CD4-positive, alpha-beta T cell treated with Interleukin-15 for 1 hour (primary cell): ENCODE measurements around the gene YWHAE.
"Not testable (repeated sequence)": the region's sequence is repeated elsewhere in the genome, so short reads cannot be mapped to it uniquely, and the experiment has no call there.

ENCODE experiments used
- DNase-seq: peaks from one replicate; pipeline ENCODE4 v3.0.0-alpha.2; 2020

YWHAE gene

GRCh38 chr17:1373707-1374237 is 26.2 kb downstream of the YWHAE start:
- DNase-seq: no peak

DNA sequence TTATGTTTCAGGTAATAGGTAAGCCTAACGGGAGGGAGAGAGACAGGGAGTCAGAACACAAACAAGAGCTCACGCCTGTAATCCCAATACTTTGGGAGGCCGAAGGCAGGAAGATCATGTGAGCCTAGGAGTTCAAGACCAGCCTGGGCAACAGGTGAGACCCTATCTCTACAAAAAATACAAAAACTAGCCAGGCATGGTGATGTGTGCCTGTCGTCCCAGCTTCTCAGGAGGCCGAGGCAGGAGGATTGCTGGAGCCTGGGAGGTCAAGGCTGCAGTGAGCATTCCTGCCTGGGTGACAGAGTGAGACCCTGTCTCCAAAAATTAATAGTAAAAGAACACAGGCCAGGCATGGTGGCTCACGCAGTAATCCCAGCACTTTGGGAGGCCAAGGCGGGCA is 27.4 kb downstream of the YWHAE start:
- DNase-seq: no peak

DNA sequence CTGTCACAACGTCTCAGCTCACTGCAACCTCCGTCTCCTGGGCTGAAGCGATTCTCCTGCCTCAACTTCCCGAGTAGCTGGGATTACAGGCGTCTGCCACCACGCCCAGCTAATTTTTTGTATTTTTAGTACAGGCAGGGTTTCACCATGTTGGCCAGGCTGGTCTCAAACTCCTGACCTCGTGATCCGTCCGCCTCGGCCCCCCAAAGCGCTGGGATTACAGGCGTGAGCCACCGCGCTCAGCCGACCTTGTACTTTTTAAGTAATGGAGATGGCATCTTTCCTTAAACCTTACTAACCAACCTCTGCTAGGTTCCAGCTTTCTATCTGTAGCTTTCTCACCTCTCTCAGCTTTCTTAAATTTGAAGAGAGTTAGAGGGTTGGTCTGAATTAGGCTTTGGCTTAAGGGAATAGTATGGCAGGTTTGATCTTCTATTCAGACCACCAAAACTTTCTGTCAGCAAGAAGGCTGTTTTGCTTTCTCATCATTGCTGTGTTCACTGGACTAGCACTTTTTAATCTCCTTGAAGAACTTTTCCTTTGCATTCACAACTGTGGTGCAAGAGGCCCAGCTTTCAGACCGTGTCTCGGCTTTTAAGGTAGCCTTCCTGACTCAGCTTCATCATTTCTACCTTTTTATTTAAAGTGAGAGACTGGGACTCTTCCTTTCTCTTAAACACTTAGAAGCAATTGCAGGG is 28.0 kb downstream of the YWHAE start:
- no peak for DNase-seq

- no peak for DNase-seq
Measured at GRCh38 chr17:1368588-1368987, 31.4 kb downstream of the YWHAE start.

DNA sequence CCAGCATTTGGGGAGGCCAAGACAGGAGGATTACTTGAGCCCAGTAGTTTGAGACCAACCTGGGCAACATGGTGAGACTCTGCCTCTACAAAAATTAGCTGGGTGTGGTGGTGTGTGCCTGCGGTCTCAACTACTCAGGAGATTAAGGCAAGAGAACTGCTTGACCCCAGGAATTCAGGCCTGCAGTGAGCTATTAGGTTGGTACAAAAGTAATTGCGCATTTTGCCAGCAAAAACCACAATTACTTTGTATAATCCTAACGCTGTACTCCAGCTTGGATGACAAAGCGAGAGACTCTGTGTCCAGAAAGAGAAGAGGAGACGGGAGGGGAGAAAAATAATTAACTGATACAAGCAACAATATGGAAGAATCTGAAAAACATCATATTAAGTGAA is 32.7 kb downstream of the YWHAE start:
- DNase-seq: no peak

DNA sequence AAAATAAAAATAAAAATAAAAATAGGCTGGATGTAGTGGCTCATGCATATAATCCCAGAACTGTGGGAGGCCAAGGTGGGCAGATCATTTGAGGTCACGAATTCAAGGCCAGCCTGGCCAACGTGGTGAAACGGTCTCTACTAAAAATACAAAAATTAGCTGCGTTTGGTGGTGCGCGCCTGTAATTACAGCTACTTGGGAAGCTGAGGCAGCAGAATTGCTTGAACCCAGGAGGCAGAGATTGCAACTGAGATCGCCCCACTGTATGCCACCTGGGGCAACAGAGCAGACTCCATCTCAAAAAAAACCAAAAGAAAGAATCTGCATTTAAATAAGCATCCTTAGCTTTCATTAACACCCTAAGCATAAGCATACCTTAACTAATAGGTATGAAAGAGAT is 33.8 kb downstream of the YWHAE start:
- no peak for DNase-seq

DNA sequence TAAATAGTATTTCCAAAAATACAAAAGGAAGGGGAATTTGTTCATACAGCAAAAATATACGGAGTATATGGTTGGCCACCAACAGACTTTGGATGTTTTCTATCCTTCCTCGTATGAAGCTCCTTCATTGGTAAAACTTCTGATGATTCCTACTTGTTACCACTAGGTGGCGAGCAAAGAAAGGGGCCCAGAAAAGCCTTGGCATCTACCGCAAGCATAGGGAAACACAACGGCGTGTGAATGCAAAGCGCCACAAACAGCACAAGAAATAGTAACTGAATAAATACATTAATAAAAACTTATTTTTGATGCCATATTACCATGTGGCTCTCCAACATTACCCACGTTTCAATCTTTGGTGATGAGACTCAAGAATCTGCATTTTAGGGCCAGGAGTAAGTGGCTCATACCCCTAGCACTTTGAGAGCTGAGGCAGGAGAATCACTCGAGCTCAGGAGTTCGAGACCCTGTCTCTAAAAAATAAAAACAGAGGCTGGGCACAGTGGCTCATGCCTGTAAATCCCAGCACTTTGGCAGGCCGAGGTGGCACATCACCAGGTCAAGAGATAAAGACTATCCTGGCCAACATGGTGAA is 34.5 kb downstream of the YWHAE start:
- peak; percentile 66 for DNase-seq

DNA sequence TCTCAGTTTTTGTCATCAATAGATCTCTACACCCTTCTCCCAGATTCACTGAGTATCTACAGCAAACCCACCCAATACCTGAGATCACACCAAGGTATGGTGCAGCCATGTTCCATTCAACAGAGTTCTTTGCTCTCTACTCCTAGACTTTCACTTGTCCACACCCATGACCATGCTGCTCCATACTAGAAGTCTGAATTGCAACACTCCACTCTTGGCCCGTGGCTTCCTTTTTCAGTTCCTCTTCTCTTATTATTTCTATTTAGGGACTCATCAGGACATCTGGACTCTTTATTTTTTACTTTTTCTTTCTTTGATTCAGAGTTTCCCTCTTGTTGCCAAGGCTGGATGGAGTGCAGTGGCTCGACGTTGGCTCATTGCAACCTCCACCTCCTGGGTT is 37.1 kb downstream of the YWHAE start:
- peak; percentile 42 for DNase-seq

GRCh38 chr17:1362065-1362848 is 37.8 kb downstream of the YWHAE start:
- DNase-seq: peak; percentile 24

- DNase-seq: no peak
Measured at GRCh38 chr17:1360975-1361374, 39.0 kb downstream of the YWHAE start.

DNA sequence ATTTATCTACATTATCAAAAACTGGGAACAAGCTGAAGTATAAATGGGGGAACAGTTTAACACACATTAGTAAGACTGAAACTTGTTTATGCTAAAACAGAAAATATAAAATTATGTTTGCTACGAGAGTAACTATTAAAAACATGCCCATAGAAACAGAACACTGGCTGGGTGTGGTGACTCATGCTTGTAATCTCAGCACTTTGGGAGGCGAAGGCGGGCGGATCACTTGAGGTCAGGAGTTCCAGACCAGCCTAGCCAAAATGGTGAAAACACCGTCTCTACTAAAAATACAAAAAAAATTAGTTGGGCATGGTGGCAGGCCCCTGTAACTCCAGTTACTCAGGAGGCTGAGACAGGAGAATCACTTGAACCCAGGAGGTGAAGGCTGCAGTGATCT is 39.7 kb downstream of the YWHAE start:
- DNase-seq: not testable (repeated sequence)

DNA sequence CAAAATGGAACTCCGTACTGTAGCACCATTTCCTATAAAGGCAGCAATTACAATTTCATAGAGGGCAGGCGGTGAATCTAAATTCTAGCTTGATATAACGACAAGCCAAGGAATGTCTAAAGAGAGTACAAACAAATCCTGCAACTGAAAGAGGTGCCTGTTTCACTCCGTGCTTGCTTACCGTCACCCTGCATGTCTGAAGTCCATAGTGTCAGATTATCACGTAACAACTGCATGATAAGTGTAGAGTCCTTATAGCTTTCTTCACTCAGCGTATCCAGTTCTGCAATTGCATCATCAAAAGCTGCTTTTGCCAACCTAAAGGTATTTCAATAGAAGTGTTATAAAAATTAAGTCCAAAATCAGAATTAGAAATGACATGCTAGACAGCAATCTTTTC is 46.0 kb downstream of the YWHAE start:
- DNase-seq: no peak

DNA sequence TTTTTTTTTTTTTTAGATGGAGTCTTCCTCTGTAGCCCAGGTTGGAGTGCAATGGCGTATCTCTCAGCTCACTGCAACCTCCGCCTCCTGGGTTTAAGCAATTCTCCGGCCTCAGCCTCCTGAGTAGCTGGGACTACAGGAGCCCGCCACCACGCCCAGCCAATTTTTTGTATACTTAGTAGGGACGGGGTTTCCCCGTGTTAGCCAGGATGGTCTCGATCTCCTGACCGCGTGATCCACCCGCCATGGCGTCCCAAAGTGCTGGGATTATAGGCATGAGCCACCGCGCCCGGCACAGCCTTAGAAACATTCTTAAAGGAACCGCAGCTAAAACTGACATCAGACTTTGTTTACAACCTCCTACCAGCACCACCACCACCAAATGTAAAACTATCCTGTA is 47.5 kb downstream of the YWHAE start:
- not testable (repeated sequence) for DNase-seq

GRCh38 chr17:1351971-1352370 is 48.1 kb downstream of the YWHAE start:
- DNase-seq: no peak

- DNase-seq: no peak
Measured at GRCh38 chr17:1351275-1351674, 48.7 kb downstream of the YWHAE start.

GRCh38 chr17:1347589-1348323 is 52.3 kb downstream of the YWHAE start:
- no peak for DNase-seq

GRCh38 chr17:1344521-1344920 is 55.5 kb downstream of the YWHAE start:
- no peak for DNase-seq

DNA sequence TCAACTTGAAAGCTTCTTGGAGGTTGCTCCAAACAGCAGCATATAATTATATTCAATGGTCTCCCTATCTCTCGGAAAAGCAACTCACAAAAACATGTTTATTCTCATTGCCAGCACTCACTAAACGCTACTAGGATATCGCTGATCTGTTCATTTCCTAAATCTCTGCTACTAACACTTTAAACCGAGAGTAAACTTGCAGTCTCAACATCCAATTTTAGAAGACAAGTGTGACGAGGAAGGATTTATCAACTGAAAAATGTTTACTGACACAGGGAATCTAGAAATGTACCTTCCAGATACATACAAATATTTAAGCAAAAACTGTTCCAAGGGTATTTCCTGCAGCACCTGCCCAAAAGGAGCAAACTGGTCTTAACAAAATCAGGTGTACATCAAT is 56.5 kb downstream of the YWHAE start:
- DNase-seq: no peak

DNA sequence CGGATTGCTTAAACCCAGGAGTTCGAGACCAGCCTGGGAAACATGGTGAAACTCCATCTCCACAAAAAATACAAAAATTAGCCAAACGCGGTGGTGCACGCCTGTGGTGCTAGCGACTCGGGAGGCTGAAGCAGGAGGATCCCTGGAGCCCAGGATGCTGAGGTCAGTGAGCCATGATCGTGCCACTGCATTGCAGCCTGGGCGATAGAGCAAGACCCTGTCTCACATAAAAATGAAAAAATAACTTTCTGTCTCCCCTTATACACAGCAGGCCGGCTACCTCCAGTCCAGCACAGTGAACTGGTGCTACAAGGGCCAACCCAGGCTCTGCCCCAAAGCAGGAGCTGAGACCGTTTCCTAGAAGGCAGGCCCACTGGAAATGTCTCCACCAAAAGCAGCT is 59.7 kb downstream of the YWHAE start:
- no peak for DNase-seq

- no peak for DNase-seq
Measured at GRCh38 chr17:1331708-1332107, 68.3 kb downstream of the YWHAE start.

GRCh38 chr17:1329745-1330343 is 70.2 kb downstream of the YWHAE start:
- DNase-seq: no peak

GRCh38 chr17:1328437-1328836 is 71.6 kb downstream of the YWHAE start:
- DNase-seq: no peak

- DNase-seq: no peak
Measured at GRCh38 chr17:1325766-1326165, 74.3 kb downstream of the YWHAE start.
